OCI-LY3 (cell line): Measurements from ENCODE around the gene TM4SF5.

Experiments
- H2AFZ ChIP-seq: fragments of 200-600, 300-600 bp; shearing (Covaris generic); 2 replicates; pipeline ENCODE4 v1.6.0; 2014; ENCODE audit warnings: antibody characterized with exemption, low read depth, low read length
- H3K27ac ChIP-seq: fragments of 200-600, 300-600 bp; sonication (generic); 2 replicates; pipeline ENCODE4 v1.5.1; 2014; ENCODE audit warnings: mild to moderate bottlenecking, low read length, moderate library complexity, mixed read lengths
- H3K27me3 ChIP-seq: fragments of 200-600, 300-600 bp; sonication (generic); 2 replicates; pipeline ENCODE4 v1.6.1; 2014; ENCODE audit warnings: low read depth, low read length, mixed read lengths
- H3K36me3 ChIP-seq: fragments of 200-600, 300-600 bp; sonication (generic); replicated peaks from 2 replicates; pipeline ENCODE3; 2014; ENCODE audit warnings: low read depth, low read length, mixed read lengths
- H3K4me1 ChIP-seq: fragments of 300-600, 200-600 bp; sonication (generic); 2 replicates; pipeline ENCODE4 v1.6.1; 2014; ENCODE audit warnings: low read length, mixed read lengths
- H3K4me2 ChIP-seq: fragments of 200-600, 300-600 bp; sonication (generic); 2 replicates; pipeline ENCODE4 v1.6.1; 2014; ENCODE audit warnings: low read length, mixed read lengths
- H3K4me3 ChIP-seq: fragments of 300-600, 200-600 bp; sonication (generic); 2 replicates; pipeline ENCODE4 v1.5.1; 2014; ENCODE audit warnings: antibody characterized with exemption, mild to moderate bottlenecking, low read length, moderate library complexity
- H3K79me2 ChIP-seq: fragments of 300-600, 200-600 bp; shearing (Covaris generic); 2 replicates; pipeline ENCODE4 v1.6.1; 2014; ENCODE audit warnings: mild to moderate bottlenecking, low read length, mixed read lengths
- H3K9ac ChIP-seq: fragments of 300-600, 200-600 bp; shearing (Covaris generic); 2 replicates; pipeline ENCODE4 v1.6.0; 2014; ENCODE audit warnings: mild to moderate bottlenecking, low read length, moderate library complexity
- H3K9me3 ChIP-seq: fragments of 200-600, 300-600 bp; shearing (Covaris generic); 2 replicates; pipeline ENCODE4 v1.6.1; 2014; ENCODE audit warnings: low read length, mixed read lengths; ENCODE audit not compliant: insufficient read depth
- H4K20me1 ChIP-seq: fragments of 200-600, 300-600 bp; sonication (generic); 2 replicates; pipeline ENCODE4 v1.6.1; 2016; ENCODE audit warnings: low read length, mixed read lengths; ENCODE audit not compliant: insufficient read depth
- CTCF ChIP-seq: fragments of 200-600, 300-600 bp; sonication (generic); IDR thresholded peaks from 2 replicates; pipeline ENCODE4 v1.5.1; 2014; ENCODE audit warnings: antibody characterized with exemption, low read length, low read depth
- EZH2phosphoT487 ChIP-seq: fragments of 200-600 bp; shearing (Covaris generic); IDR thresholded peaks from 2 replicates; pipeline ENCODE4 v1.6.1; 2018; ENCODE audit warnings: antibody characterized with exemption, mixed run types, low read depth

TM4SF5 gene

GRCh38 chr17:4812690-4813089, 41.0 kb downstream of the TM4SF5 start:
- no peak overlapping the region for H3K27ac ChIP-seq
- H2AFZ ChIP-seq, result no peak overlapping the region
- H3K9ac ChIP-seq, result no peak overlapping the region
- H4K20me1 ChIP-seq, result no peaks in the 10 kb centered on the region
- H3K79me2 ChIP-seq, result no peaks in the 10 kb centered on the region
- TF ChIP-seq CTCF (no peak), EZH2phosphoT487 (no peak)
- no peak overlapping the region for H3K4me3 ChIP-seq
- no peaks in the 10 kb centered on the region for H3K27me3 ChIP-seq
- H3K36me3 ChIP-seq, result no peaks in the 10 kb centered on the region
- H3K4me1 ChIP-seq, result peaks cover 4% of the 10 kb centered on the region
- no peak overlapping the region for H3K4me2 ChIP-seq
- no peaks in the 10 kb centered on the region for H3K9me3 ChIP-seq

- Histone ChIP-seq H3K79me2 (no peaks in the 10 kb centered on the region), H3K4me1 (no peaks in the 10 kb centered on the region), H3K9me3 (no peaks in the 10 kb centered on the region), H3K4me3 (no peak overlapping the region), H3K4me2 (no peak overlapping the region), H3K27me3 (no peaks in the 10 kb centered on the region), H2AFZ (no peak overlapping the region), H3K27ac (no peak overlapping the region), H3K9ac (no peak overlapping the region), H4K20me1 (no peaks in the 10 kb centered on the region), H3K36me3 (no peaks in the 10 kb centered on the region)
- no peak for TF ChIP-seq EZH2phosphoT487
- TF ChIP-seq CTCF, result no peak
Observed at GRCh38 chr17:4815043-4815675, 43.5 kb downstream of the TM4SF5 start.

GRCh38 chr17:4816826-4817225, 45.1 kb downstream of the TM4SF5 start:
- Histone ChIP-seq H3K9ac (no peak overlapping the region), H2AFZ (no peak overlapping the region), H3K9me3 (no peaks in the 10 kb centered on the region), H3K4me2 (no peak overlapping the region), H3K27me3 (no peaks in the 10 kb centered on the region), H3K36me3 (no peaks in the 10 kb centered on the region), H3K27ac (no peak overlapping the region), H3K79me2 (no peaks in the 10 kb centered on the region), H3K4me3 (no peak overlapping the region), H4K20me1 (no peaks in the 10 kb centered on the region), H3K4me1 (no peaks in the 10 kb centered on the region)
- TF ChIP-seq EZH2phosphoT487 (no peak), CTCF (no peak)

GRCh38 chr17:4818276-4818675, 46.6 kb downstream of the TM4SF5 start:
- no peak for TF ChIP-seq CTCF
- no peak for TF ChIP-seq EZH2phosphoT487
- no peaks in the 10 kb centered on the region for H3K9me3 ChIP-seq
- H4K20me1 ChIP-seq, result no peaks in the 10 kb centered on the region

More at GRCh38 chr17:4818276-4818675, 46.6 kb downstream of the TM4SF5 start:
- Histone ChIP-seq H3K27me3 (no peaks in the 10 kb centered on the region), H3K27ac (no peak overlapping the region), H3K4me1 (no peaks in the 10 kb centered on the region), H3K36me3 (no peaks in the 10 kb centered on the region), H3K4me3 (no peak overlapping the region), H2AFZ (no peak overlapping the region), H3K4me2 (no peak overlapping the region), H3K79me2 (no peaks in the 10 kb centered on the region), H3K9ac (no peak overlapping the region)
